ENCODE results near the gene AMBP. TPM values are rescaled to one million over a fixed set of nuclear protein-coding genes. Genes with fewer than 3 reads are reported as not detected.

AMBP gene
- total and polyA plus RNA-seq, 9 donors = 0.21 to 11.8 (median 0.87) TPM; not detected in 4

DNA sequence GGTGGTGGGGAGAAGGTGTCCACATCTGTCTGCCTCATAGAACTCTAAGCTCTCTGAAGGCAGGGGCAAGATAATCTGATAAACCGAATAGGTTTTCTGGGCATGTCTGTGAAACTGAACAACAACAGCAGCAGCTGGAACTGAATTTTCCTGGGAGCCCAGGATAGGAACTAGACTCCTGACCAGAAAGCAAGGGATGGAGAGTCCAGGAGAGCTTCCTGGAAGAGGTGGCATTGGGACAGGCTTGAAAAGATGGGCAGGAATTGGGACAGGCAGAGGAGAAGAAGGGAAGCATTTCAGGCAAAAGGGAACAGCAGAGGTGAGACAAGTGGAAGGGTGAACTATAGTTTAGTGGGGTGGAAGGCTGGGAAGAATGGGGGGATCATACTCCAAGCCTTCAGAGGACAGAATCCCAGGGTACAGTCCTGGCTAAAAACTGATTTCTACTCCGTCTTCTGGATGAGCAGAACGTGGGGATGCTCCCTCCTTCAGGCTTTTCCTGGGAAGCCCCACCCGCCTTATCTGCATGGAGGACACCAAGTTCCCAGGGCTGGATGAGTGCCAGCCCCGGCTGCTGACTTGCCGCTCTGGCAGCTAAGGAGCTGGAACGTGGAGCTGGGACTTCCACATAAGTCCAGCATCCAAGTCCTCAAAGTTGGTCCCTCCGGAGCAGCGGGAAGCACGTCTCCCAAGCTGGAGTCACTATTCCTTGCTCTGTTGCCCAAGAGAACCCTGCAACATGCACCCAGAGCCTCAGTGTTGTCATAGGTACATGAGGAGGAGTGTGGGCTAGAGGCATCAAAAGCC, 34.9 kb upstream of the AMBP start:
- Histone ChIP-seq H3K4me1 (ENCODE audit: control insufficient read depth, insufficient read depth, low read length) (peaks cover 20% of the 10 kb centered on the region), H3K27ac (ENCODE audit: low read length) (peak overlapping the region; percentile 7), H3K4me3 (ENCODE audit: low read length) (no peak overlapping the region), H3K9me3 (replicated peaks; ENCODE audit: control insufficient read depth, low read depth, low read length) (no peaks in the 10 kb centered on the region), H3K36me3 (ENCODE audit: control insufficient read depth, insufficient read depth, low read length) (no peaks in the 10 kb centered on the region), H3K27me3 (ENCODE audit: control insufficient read depth, insufficient read depth, low read length) (peaks cover 13% of the 10 kb centered on the region)
- peak; percentile 87 for DNase-seq
- 28% methylated on average over 9 of the region's 10 CpGs for WGBS (ENCODE audit: insufficient coverage)

DNA sequence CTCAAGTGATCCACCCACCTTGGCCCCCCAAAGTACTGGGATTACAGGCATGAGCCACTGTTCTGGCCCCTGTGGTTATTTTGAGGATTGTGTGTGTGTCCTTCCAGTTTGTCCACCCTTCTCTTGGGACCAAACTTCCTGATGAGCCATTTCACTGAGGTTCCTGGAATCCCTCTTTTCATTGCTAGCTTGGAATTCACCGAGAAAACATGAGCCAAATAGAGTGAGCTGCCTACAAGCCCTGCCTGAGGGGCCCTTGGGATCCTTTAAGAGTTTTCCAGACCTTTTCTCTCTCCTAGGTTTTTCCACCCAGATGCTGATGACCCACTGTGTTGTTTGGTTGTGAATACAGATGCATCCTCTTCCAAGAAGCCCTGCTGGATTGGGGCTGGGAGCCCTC, 34.2 kb upstream of the AMBP start:
- no peaks in the 10 kb centered on the region for H3K9me3 ChIP-seq (replicated peaks; ENCODE audit: control insufficient read depth, low read depth, low read length)
- 20% methylated on average over 1 of the region's 1 CpG for WGBS (ENCODE audit: insufficient coverage)
- H3K27me3 ChIP-seq (ENCODE audit: control insufficient read depth, insufficient read depth, low read length) = peaks cover 13% of the 10 kb centered on the region
- no peak overlapping the region for H3K4me3 ChIP-seq (ENCODE audit: low read length)
- H3K36me3 ChIP-seq (ENCODE audit: control insufficient read depth, insufficient read depth, low read length) = no peaks in the 10 kb centered on the region
- no peak overlapping the region for H3K27ac ChIP-seq (ENCODE audit: low read length)
- DNase-seq = peak; percentile 75
- H3K4me1 ChIP-seq (ENCODE audit: control insufficient read depth, insufficient read depth, low read length) = peaks cover 20% of the 10 kb centered on the region

- DNase-seq = no peak
- peaks cover 12% of the 10 kb centered on the region for H3K4me1 ChIP-seq (ENCODE audit: control insufficient read depth, insufficient read depth, low read length)
- H3K27ac ChIP-seq (ENCODE audit: low read length) = no peak overlapping the region
- H3K36me3 ChIP-seq (ENCODE audit: control insufficient read depth, insufficient read depth, low read length) = no peaks in the 10 kb centered on the region
- WGBS (ENCODE audit: insufficient coverage) = no CpG with 5 or more reads among the region's 2 CpGs
- peaks cover 9% of the 10 kb centered on the region for H3K27me3 ChIP-seq (ENCODE audit: control insufficient read depth, insufficient read depth, low read length)
- no peaks in the 10 kb centered on the region for H3K9me3 ChIP-seq (replicated peaks; ENCODE audit: control insufficient read depth, low read depth, low read length)
- no peak overlapping the region for H3K4me3 ChIP-seq (ENCODE audit: low read length)
These were observed 32.1 kb upstream of the AMBP start for GRCh38 chr9:114110180-114110579.

GRCh38 chr9:114109124-114109523, 31.0 kb upstream of the AMBP start:
- Histone ChIP-seq H3K27ac (ENCODE audit: low read length) (no peak overlapping the region), H3K9me3 (replicated peaks; ENCODE audit: control insufficient read depth, low read depth, low read length) (no peaks in the 10 kb centered on the region), H3K27me3 (ENCODE audit: control insufficient read depth, insufficient read depth, low read length) (peaks cover 9% of the 10 kb centered on the region), H3K4me3 (ENCODE audit: low read length) (no peak overlapping the region), H3K4me1 (ENCODE audit: control insufficient read depth, insufficient read depth, low read length) (peaks cover 12% of the 10 kb centered on the region), H3K36me3 (ENCODE audit: control insufficient read depth, insufficient read depth, low read length) (no peaks in the 10 kb centered on the region)
- 67% methylated on average over 1 of the region's 6 CpGs for WGBS (ENCODE audit: insufficient coverage)
- DNase-seq = no peak

- no peaks in the 10 kb centered on the region for H3K36me3 ChIP-seq (ENCODE audit: control insufficient read depth, insufficient read depth, low read length)
- H3K4me3 ChIP-seq (ENCODE audit: low read length) = no peak overlapping the region
- peaks cover 9% of the 10 kb centered on the region for H3K4me1 ChIP-seq (ENCODE audit: control insufficient read depth, insufficient read depth, low read length)
- no peaks in the 10 kb centered on the region for H3K9me3 ChIP-seq (replicated peaks; ENCODE audit: control insufficient read depth, low read depth, low read length)
- H3K27ac ChIP-seq (ENCODE audit: low read length) = no peak overlapping the region
- peaks cover 6% of the 10 kb centered on the region for H3K27me3 ChIP-seq (ENCODE audit: control insufficient read depth, insufficient read depth, low read length)
- 43% methylated on average over 26 of the region's 28 CpGs for WGBS (ENCODE audit: insufficient coverage)
- DNase-seq = peak; percentile 84
These were observed 30.1 kb upstream of the AMBP start for GRCh38 chr9:114108016-114108833.

- Histone ChIP-seq H3K4me3 (ENCODE audit: low read length) (no peak overlapping the region), H3K9me3 (replicated peaks; ENCODE audit: control insufficient read depth, low read depth, low read length) (peaks cover 5% of the 10 kb centered on the region), H3K4me1 (ENCODE audit: control insufficient read depth, insufficient read depth, low read length) (peaks cover 5% of the 10 kb centered on the region), H3K27me3 (ENCODE audit: control insufficient read depth, insufficient read depth, low read length) (peaks cover 2% of the 10 kb centered on the region), H3K36me3 (ENCODE audit: control insufficient read depth, insufficient read depth, low read length) (no peaks in the 10 kb centered on the region), H3K27ac (ENCODE audit: low read length) (no peak overlapping the region)
- 49% methylated on average over 7 of the region's 13 CpGs for WGBS (ENCODE audit: insufficient coverage)
- no peak for DNase-seq
These were observed 29.3 kb upstream of the AMBP start for GRCh38 chr9:114107286-114108001.

DNA sequence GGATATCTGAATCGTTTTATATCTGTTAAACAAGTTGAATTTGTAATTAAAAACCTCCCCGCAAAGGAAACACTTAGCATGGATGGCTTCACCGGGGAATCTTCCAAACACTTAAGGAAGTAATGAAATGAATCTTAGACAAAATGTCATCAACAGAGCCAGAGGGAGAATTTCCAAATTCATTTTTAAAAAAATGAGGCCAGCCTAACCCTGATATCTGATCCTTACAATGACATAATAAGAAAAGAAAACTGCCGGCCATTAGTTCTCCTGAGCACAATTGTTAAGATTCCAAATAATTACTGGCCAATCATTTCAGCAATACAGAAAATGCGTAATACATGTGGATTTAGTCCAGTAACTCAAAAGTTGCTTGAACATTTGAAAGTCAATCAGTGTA, 27.1 kb upstream of the AMBP start:
- Histone ChIP-seq H3K27ac (ENCODE audit: low read length) (no peak overlapping the region), H3K36me3 (ENCODE audit: control insufficient read depth, insufficient read depth, low read length) (no peaks in the 10 kb centered on the region), H3K4me1 (ENCODE audit: control insufficient read depth, insufficient read depth, low read length) (peaks cover 5% of the 10 kb centered on the region), H3K4me3 (ENCODE audit: low read length) (no peak overlapping the region), H3K27me3 (ENCODE audit: control insufficient read depth, insufficient read depth, low read length) (peaks cover 2% of the 10 kb centered on the region), H3K9me3 (replicated peaks; ENCODE audit: control insufficient read depth, low read depth, low read length) (peaks cover 11% of the 10 kb centered on the region)
- no CpG with 5 or more reads among the region's 5 CpGs for WGBS (ENCODE audit: insufficient coverage)
- peak; percentile 71 for DNase-seq

- Histone ChIP-seq H3K27me3 (ENCODE audit: control insufficient read depth, insufficient read depth, low read length) (peaks cover 18% of the 10 kb centered on the region), H3K4me1 (ENCODE audit: control insufficient read depth, insufficient read depth, low read length) (peaks cover 8% of the 10 kb centered on the region), H3K36me3 (ENCODE audit: control insufficient read depth, insufficient read depth, low read length) (no peaks in the 10 kb centered on the region), H3K4me3 (ENCODE audit: low read length) (no peak overlapping the region), H3K27ac (ENCODE audit: low read length) (no peak overlapping the region), H3K9me3 (replicated peaks; ENCODE audit: control insufficient read depth, low read depth, low read length) (peaks cover 11% of the 10 kb centered on the region)
- DNase-seq = no peak
These were observed 24.4 kb upstream of the AMBP start for GRCh38 chr9:114102484-114102883.

DNA sequence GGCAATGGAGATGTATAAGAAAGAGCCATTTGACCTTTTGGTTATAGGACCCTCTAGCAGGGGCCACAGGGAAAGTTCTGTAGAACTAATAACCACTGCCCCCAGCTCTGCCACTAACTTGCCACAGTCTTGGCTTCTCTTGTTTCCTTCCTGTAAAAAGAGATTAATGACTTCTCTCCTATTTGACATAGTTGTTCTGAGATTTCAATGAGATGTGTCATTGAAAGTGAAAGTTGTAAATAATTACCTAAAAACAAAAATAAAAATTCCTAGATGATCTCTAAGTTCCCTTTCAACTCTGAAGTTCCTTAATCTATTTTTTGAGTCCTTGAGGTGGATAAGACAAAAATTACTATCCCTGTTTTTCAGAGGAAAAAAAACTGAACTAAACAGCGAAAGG, 22.4 kb upstream of the AMBP start:
- H3K27me3 ChIP-seq (ENCODE audit: control insufficient read depth, insufficient read depth, low read length) = peaks cover 26% of the 10 kb centered on the region
- no peak for DNase-seq
- peaks cover 14% of the 10 kb centered on the region for H3K4me1 ChIP-seq (ENCODE audit: control insufficient read depth, insufficient read depth, low read length)
- no peak overlapping the region for H3K4me3 ChIP-seq (ENCODE audit: low read length)
- H3K9me3 ChIP-seq (replicated peaks; ENCODE audit: control insufficient read depth, low read depth, low read length) = peaks cover 11% of the 10 kb centered on the region
- no peak overlapping the region for H3K27ac ChIP-seq (ENCODE audit: low read length)
- H3K36me3 ChIP-seq (ENCODE audit: control insufficient read depth, insufficient read depth, low read length) = no peaks in the 10 kb centered on the region
- WGBS (ENCODE audit: insufficient coverage) = 83% methylated on average over 1 of the region's 1 CpG
